ENCODE measurements around the gene CNOT10.

DNA sequence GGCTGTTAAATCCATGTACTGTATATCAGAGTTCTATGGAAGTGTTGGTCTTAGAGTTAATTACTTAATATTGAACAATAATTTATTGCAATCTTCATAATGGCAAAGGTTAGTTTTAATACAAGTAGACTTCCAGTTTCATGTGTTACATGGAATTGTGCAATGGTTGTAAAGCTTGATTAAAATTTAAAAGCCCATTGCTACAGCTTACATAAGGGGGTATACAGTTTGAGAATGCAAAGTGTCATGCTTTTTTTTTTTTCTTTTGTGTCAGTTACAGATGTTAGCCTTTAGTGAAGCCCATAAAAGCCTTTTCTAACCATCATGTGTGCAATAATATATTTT is 22.0 kb downstream of the CNOT10 start:
- TF ChIP-seq, protein P1, sequence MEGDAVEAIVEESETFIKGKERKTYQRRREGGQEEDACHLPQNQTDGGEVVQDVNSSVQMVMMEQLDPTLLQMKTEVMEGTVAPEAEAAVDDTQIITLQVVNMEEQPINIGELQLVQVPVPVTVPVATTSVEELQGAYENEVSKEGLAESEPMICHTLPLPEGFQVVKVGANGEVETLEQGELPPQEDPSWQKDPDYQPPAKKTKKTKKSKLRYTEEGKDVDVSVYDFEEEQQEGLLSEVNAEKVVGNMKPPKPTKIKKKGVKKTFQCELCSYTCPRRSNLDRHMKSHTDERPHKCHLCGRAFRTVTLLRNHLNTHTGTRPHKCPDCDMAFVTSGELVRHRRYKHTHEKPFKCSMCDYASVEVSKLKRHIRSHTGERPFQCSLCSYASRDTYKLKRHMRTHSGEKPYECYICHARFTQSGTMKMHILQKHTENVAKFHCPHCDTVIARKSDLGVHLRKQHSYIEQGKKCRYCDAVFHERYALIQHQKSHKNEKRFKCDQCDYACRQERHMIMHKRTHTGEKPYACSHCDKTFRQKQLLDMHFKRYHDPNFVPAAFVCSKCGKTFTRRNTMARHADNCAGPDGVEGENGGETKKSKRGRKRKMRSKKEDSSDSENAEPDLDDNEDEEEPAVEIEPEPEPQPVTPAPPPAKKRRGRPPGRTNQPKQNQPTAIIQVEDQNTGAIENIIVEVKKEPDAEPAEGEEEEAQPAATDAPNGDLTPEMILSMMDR (conservative IDR thresholded peaks at IDR 0.05; ENCODE audit: low read depth, low read length), result no peak
- TF ChIP-seq EZH2 (IDR thresholded peaks at IDR 0.05; ENCODE audit: low read length, unreplicated experiment), result no peak
